LHCN-M2 (cell line): ENCODE results near the gene ZKSCAN2. TPM values are rescaled to one million over a fixed set of nuclear protein-coding genes. Genes with fewer than 3 reads are reported as not detected.
A peak's percentile ranks its signal among the peaks of the same experiment; 100 is the strongest.

ENCODE experiments used
- DNase-seq: peaks from one replicate; pipeline ENCODE4 v3.0.0-alpha.2; 2012; ENCODE audit warnings: low read depth
- polyA plus RNA-seq: library from polyadenylated mRNA; unstranded; fragments of >200 nt; gene quantifications from one replicate; pipeline ENCODE4 v1.2.1, GENCODE V29; 2012; ENCODE audit warnings: missing spikeins
- total RNA-seq: library from RNA; depleted of rRNA; stranded (reverse); fragments of >200 nt; gene quantifications from 2 replicates; pipeline ENCODE4 v1.2.3, GENCODE V29; 2014; rRNA removed

ZKSCAN2 gene
- 2.8 and 4.1 TPM in 2 replicates for total RNA-seq
- 1.4 TPM for polyA plus RNA-seq

GRCh38 chr16:25257470-25257955, at the start of gene ZKSCAN2:
Gene ZKSCAN2 (minus strand): TSS chr16:25257845. CDS start chr16:25257127, 718 bp downstream.
- peak; percentile 86 for DNase-seq

DNA sequence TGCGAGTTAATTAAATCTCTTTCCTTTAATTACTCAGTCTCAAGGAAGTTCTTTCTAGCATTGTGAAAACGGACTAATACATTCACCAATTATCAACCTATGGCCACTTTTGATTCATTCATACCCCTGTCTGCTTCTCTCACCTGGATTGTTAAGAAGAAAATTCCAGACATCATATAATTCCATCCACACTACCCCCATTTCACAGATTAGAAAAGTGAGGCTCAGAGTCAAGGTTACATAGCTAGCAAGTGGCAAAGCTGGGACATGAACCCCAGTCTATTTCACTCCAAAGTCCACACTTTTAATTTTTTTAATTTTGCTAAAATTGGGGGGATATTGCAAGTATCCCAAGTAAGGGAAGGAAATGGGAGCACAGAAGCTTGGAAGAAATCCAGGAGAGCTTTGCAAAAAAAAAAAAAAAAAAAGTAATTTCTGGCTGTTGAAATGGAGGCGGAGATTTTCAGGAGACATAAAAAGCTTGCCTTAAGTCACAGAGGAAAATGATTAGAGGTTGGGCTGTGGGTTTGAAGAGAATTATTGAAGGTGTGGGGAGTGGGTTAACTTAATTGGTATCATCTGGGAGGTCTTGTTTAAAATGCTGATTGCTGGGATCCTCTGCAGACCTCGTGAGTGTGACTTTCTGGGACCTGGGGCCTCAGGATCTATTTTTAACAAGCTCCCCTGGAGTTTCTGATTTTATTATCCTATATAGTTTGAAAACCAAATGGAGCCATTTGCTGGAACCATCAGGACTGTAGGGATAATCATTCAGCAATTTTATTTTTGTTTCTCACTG, 42.3 kb upstream of the ZKSCAN2 start:
- no peak for DNase-seq

DNA sequence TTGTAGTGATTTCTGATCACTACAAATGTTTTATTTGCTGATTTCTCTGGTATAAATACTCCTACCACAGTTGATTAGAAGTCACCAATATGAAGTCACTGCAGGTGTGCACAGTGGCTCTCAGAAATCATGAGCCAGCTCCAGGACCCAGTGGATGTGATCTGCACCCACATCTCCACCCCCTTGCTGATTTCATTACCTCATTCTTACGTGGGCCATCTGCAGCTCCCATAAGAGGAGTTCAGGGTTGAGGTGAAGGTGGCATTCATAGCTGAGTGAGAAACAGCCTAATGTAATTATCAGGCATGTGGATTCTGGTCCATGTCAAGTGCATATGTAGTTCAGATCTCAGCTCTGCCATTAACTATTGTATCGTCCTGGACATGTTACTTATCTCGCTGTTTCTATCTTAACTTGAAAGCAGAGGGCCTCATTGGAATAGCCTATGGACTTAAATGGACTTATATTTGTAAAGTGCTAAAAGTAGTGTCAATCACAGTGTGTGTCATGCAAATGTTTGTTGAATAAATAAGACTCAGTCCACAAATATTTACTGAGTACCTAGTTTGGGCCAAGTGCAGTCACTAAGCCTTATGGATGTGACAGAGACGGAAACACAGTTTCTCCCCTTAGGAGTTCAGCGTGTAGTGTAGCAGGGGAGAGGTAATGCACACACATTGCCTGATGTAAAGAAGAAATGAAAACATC, 40.7 kb upstream of the ZKSCAN2 start:
- no peak for DNase-seq

DNA sequence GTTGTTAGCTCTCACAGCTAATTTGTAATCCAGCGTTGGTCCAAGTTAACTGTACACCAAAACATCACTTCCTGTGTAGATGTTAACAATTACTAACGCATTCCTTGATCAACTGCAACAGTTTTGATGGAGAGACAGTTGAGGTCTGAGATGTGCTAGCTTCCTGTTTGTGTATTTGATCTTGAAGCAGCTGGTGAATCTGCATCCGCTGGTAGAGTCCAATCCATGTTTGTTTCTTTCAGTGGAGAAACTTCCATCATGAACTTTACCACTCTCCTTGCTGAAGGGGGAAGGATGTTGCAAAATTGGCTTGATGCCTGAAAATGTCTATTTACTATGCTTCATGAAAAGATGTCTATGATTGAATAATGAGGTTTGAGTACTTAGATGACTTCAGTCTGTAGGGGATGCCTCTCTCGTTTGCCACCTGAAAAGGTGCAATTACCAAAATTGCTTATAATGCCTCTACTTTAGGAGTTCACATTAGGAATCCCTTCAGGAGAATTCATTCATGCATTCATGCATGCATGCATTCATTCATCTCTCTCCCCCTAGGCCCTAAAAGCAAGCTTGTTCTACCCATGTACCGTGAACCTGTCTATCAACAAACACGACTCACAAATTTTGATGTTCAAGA, 39.6 kb upstream of the ZKSCAN2 start:
- DNase-seq: no peak

DNA sequence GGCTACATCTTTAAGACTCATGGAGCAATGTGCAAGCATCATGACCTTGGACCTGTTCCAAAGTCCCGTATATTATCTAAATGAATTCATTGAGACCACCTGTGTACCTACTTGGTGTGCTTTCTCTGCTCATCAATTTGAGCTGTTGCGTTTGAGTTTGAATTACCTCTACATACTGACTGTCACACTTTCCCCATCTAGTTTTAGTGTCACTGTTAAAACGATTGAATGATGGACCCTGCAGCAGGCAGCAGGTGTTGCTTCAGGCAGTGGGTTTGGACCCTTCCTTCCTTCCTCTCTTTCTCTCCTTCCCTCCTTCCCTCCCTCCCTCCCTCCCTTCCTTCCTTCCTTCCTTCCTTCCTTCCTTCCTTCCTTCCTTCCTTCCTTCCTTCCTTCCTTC, 33.9 kb upstream of the ZKSCAN2 start:
- no peak for DNase-seq

DNA sequence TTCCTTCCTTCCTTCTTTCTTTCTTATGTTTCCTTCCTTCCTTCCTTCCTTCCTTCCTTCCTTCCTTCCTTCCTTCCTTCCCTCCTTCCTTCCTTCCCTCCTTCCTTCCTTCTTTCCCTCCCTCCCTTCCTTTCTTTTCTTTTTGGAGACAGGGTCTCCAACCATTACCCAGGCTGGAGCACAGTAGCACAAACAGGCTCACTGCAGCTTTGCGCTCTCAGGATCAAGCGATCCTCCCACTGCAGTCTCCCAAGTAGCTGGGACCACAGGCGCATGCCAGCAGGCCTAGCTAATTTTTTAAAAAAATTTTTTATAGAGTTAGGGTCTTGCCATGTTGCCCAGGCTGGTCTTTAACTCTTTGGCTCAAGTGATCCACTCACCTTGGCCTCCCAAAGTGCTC, 31.8 kb upstream of the ZKSCAN2 start:
- DNase-seq: no peak

DNA sequence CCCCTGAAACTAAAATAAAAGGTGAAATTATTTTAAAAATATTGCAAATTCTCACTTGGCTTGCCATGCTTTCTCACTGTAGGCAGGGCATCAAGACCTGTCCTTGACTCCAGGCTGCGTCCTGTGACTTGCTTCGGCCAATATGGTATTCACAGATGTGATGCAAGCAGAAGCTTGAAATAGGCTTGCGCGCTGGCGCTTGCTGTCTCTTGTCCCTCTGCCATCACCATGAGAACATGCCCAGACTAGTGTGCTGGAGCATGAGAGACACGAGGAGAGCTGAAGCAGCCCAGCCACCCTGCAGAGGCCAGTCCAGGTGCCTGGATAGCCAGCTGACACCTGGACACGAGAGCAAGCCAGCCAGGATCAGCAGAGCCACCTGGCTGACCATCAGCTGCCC, 21.8 kb upstream of the ZKSCAN2 start:
- DNase-seq: no peak

- DNase-seq: no peak
Observed at GRCh38 chr16:25271421-25271820, 13.8 kb upstream of the ZKSCAN2 start.

DNA sequence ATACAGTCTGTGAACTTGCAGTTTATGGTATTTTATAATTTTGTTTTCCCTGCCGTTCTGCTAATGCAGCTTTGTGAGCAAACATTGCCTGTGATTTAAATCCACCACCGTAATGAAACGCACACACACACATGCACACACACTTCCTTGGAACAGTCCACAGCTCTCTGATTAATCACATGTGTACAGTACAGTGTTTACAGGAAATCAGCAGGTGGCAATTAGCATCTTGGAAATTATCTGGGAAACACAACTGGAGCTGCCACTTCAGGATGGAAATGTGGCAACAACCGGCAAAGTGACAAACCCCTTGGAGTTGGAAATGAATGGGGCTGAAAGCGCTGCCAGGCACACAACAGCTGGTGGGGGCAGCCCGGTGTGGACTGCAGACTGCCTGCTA, 12.9 kb upstream of the ZKSCAN2 start:
- DNase-seq: no peak

DNA sequence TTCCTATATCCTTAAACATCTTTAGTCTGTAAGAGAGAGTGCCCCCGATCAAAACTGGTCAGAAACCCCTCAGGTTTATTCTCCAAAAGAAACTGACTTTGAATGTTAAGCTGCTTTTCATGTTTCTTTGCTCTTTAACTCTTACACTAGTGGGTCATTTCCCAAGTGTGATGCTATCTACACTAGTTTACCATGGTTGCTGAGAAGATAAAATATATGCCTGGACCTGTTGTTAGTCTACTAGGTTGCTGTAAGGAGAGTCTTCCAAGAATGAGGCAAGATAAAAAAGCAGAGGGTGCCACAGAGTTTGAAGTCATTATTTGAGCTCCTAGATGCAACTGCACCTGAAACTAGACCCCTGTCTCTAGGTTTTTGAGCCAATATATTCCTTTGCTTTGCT, 12.2 kb upstream of the ZKSCAN2 start:
- DNase-seq: no peak

- DNase-seq: no peak
Observed at GRCh38 chr16:25265968-25266367, 8.3 kb upstream of the ZKSCAN2 start.

DNA sequence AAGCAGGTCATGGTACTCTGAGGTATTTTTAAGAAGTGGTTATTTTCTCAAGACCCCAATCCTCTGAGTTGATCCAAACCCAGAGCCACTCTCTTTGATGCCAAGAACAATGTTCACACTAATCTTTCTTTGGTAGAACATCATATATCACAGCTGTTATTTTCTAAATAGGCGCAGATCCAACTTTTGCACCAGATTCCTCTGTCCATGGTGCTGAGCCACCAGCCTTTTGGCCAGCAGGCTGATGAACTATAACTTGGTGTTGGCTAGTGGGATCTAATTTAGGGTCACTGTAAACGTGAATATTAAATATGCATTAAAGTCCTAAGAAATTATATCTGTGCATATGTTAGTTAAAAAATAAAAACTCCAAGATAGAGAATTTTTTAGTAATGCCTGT, 7.0 kb upstream of the ZKSCAN2 start:
- peak; percentile 68 for DNase-seq

DNA sequence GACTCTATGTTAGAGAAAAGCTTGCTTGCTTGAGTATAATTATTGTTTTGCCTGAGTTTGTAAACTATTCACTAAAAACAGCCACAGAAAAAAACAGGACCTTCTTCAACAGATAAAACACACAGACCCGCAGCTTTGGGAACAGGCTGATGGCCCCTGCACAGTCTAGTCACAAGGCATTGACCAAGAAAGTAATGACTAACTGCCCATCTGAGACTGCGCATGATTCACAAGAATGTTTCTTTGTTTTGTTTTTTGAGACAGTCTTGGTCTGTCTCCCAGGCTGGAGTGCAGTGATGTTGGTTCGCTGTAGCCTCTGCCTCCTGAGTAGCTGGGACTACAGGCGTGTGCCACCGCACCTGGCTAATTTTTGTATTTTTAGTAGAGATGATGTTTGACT, 2.8 kb upstream of the ZKSCAN2 start:
- no peak for DNase-seq

- no peak for DNase-seq
Observed at GRCh38 chr16:25258861-25259179, 1.2 kb upstream of the ZKSCAN2 start.

GRCh38 chr16:25257956-25258860, 563 bp upstream of the ZKSCAN2 start:
- DNase-seq: peak; percentile 75

GRCh38 chr16:25256695-25257469, 763 bp downstream of the ZKSCAN2 start:
- DNase-seq: no peak

DNA sequence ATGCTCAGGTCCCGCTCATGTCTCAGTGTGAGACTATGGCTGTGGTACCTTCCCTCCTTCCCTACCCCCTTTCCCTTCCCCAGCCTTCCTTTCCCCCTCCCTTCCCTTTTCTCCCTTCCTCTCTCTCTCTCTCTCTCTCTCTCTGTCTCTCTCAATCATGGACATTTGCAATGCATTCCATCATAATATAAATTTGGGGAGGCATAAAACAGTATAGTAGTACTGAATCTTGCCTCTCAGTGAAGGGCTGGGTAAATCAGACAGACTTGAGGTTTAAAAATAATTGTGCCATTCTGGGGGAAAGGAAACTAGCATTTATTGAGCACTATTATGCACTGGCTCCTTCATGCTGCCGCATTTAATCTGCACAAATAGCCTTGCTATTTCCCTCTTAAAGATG, 4.3 kb downstream of the ZKSCAN2 start:
- no peak for DNase-seq

DNA sequence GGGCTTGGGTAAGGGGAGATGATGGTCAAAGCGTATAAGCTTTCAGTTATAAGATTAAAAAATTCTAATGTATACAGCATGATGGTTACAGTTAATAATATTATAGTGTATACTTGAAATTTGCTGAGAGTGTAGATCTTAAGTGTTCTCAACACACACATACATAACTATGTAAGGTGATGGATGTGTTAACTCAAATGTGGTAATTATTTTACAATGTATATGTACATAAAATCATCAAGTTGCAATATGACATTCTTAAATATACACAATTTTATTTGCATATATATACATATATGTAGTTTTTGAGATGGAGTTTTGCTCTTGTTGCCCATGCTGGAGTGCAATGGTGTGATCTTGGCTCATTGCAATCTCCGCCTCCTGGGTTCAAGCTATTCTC, 7.2 kb downstream of the ZKSCAN2 start:
- no peak for DNase-seq

DNA sequence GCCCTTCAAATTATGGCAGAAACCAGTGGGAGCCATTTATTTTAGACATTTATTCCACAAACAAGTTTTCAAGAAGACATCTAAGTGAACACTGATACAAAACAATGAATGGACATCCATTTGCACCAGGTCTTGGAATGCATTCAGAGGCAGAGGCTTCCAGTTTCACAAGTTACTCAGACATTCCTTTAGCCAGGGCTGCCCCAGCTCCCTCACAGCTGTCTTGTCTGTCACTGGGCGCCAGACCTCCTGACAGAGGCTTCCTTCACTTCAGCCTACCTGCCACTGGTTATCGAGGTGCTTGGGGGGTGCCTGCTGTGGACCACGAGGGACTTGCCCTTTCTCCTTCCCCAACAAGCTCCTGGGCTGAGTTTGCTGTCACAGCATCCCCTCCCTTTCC, 21.7 kb downstream of the ZKSCAN2 start:
- peak; percentile 87 for DNase-seq

GRCh38 chr16:25228372-25228771, 29.3 kb downstream of the ZKSCAN2 start:
- DNase-seq: no peak
